HG03159 (cell line): Measurements from ENCODE around the gene ATRN.

Source experiments
- ATAC-seq: cut with Tn5 transposase; IDR thresholded peaks from one replicate; pipeline ENCODE4 v1.9.1; 2021; ENCODE audit warnings: mild to moderate bottlenecking, moderate library complexity; ENCODE audit not compliant: unreplicated experiment

Gene ATRN

DNA sequence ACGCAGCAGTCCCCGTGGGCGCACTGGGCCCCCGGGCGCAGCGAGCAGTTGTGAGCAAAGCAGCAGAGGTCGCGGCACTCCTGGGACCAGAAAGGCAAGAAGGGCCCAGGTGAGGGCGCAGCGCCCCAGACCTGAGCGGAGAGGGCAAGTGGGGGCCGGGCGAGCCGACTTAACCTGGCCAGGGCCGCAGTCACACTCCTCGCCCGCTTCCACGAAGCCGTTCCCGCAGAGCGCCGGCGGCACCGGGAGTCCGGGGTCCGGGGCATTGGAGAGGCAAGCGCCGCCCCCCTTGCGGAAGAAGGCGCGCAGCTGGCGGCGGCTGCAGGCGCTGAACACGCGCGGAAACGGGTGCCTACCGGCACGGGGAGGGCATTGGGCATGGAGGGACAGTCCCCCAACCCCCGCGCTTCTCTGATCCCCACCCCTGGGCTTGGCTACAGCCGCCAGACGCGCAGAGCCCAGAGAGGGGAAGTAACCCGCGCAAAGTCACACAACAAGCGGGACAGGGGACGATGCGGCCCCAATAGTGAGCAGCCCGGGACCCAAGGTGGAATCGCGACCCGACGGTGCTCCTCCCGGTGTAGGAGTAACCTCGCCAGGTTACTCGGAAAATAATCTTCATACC, 201.8 kb downstream of the ATRN start:
- no peak for ATAC-seq

DNA sequence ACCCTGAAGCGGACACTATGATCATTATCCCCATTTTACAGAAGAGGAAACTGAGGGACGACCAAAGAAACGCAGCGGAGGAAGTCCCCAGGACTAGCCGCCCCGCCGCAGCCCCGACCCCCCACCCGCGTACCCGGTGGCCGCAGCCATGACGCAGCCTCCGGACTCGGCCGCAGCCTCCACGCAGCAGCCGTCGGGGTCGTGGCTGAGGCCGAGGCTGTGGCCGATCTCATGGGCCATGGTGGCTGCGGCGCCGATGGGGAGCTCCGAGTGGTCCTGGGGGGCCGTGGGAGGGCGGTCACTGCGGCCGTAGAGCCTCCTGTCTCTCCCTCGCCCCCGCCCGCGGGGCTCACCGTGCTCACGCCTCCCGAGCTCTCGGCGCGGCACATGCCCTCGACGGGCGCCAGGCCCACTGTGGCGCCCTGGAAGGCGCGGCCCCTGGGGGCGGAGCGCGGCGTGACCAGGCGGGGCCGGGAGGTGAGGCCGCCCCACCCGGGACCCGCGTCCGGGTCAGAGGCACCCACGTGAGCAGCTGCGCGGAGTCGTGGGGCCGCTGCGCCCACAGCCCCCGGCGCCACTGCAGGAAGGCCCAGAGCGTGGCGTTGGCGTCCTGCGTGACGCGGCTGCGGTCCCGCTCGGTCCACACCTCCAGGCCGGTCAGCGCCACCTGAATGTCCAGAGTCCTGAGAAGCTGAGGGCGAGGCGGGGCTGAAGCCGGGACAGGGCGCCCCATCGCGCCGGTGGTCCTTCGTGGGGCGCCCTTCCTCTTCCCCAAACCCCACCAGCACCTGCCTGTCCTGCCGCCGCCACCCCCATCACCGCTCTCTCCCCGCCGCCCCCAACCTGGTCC, 202.6 kb downstream of the ATRN start:
- ATAC-seq: no peak

DNA sequence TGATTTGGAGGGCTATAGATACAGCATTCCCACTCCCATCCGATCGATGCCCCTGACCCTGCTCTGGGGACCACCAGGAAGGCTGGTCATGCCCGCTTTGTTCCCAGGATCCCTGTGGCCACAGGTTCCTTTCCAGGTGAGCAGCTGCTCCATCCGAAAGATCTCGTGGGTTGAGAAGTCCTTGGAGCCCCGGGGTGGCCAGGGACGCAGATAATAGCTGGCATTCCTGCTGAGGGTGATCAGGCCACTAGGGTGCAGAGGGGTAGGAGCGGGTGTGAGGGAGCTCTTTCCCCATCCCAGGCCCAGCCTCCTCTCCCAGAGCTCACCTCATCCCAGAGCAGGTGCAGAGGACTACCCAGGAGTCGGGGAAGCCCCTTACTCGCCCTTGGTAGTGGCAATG, 203.6 kb downstream of the ATRN start:
- no peak for ATAC-seq

DNA sequence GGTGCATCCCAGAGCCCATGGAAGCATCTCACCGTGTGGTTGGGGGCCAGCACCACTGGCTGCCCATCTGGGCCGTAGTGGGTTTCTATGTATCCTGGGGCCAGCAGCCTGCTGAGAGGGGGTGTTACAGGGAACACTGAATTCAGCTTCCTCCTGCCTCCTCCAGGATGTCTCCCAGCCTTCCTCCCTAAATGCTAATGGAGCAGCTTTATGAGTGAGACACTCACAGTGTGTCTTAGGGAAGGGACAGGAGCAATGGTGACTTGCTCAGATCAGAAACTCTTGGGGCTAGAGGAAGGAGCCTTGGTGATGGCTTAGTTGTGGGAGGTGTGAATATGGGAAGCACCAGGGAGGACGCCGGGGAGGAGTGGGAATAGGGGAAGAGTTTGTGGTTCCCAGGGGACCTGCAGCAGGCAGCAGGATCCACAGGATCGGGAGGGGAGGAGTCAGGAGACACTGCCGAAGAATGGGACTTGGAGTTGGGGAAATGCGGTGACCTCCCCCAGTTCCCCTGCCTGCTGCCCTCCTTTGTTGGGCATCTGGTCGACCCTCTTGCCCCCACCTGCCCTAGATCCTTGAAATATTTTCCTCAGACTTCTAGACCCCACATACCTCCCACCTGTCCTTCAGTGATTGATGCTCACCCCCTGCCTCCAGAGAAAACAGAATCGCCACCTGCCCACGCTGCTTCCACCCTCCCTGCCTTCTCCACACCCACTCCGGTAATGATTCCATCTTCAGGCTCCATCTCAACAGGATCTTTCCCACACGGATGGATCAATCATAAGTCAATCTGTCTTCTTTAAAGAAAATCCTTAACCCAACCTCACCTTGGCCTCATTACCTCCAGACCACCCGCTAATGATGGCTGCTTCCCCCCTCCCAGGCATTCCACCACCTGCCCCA, 204.4 kb downstream of the ATRN start:
- no peak for ATAC-seq

DNA sequence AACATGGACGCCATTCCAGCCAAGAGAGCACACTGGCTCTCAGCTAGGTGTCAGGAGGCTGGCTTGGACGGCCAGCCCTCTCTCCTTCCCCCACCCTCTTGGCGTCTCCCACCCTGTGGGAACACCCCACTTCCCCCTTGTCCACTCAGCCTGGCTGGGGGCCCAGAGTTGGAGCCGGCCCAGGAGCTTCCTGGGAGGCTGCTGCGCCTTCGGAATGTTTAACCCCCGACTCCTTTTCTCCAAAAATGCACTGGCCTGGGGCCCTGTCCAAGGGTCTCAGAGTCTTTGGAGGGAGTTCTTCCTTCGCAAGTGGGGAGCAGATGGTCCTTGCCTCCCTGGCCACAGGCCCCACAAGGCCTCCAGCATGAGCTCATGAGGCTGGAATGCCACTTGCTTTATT, 206.9 kb downstream of the ATRN start:
- no peak for ATAC-seq

- no peak for ATAC-seq
These were observed 207.4 kb downstream of the ATRN start for GRCh38 chr20:3678198-3678597.

DNA sequence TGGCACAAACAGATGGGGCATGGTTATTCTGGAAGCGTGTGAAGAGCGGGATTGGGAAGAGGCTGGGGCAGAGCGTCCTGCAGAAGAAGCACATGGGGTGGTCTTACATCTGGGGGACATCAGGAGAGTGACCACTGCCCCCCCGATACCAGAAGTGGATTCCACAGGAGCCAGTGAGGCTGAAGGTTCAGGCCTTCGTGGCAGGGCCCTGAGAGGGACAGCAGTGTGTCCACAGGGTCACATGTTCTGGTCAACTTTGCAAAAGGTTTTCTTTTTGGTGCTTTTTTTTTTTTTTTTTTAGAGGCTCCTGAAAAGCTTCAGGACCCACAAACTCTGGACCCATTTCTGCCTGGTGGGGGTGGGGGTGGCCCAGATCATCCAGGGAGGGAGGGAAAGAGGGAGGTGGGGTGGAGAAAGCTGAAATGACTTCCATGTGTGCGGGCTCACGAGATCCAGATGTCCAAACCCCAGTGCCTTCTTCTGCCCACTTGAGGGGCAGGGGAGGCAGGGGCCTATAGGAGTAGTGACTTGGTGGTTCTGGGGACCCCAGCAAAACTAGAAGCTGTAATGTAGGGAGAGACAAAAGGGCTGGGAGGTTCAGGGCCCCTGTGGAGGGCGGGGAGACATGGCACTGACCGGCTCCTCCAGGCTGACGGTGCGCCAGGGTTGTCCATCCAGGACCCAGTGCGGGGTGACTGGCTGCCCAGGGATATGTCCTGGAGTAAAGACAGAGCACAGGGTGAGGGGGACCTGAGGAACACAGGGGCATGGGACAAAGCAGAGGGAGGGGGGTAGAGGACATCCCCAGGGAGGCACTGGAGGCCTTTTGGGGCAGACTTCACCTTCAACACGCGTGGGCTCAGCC, 208.3 kb downstream of the ATRN start:
- ATAC-seq: no peak

DNA sequence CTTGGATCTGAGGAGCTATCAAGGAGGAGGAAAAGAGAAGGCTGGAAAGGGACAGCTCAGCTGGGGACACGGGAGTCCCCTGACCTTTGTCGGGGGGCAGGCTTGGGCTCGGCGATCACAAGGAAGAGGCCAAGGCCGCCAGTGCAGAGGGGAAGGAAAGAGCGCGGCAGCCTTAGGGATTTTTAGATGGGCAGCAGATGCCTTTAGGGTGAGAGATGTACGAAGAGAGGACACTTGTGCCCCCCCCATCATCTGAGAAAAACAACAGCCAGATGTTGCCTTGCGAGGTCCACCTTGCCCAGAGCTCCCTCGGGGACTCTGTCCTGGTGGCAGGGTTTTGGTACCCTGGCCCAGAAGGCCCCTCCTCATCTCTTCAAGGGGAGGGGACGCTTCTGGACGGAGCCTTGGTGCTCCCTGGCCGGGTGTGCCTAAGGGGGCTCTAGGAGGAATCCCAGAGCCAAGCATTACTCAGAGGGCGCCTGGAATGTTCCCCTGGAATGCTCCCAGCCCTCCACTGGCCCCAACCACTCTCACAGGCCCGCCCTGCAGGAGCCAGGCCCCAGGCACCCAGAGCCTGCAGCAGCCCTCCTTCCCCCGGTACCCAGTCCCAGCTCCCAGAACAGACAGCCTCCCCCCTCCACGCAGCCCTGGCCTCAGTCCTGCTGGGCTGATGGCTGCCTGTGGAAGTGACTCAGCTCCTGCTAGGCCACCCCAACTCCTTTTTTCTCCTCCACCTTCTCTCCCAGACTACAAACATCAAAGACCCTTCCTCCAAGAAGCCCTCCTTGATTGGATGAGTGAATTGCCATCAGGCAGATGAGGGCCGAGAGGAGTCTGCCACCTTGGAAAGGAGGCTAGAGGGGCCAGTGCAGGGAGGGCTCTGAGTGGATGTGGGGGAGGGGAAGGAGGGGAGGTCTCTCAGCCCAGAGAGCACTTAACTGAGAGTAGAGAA, 209.2 kb downstream of the ATRN start:
- no peak for ATAC-seq

- ATAC-seq: no peak
These were observed 210.0 kb downstream of the ATRN start for GRCh38 chr20:3680701-3681351.

DNA sequence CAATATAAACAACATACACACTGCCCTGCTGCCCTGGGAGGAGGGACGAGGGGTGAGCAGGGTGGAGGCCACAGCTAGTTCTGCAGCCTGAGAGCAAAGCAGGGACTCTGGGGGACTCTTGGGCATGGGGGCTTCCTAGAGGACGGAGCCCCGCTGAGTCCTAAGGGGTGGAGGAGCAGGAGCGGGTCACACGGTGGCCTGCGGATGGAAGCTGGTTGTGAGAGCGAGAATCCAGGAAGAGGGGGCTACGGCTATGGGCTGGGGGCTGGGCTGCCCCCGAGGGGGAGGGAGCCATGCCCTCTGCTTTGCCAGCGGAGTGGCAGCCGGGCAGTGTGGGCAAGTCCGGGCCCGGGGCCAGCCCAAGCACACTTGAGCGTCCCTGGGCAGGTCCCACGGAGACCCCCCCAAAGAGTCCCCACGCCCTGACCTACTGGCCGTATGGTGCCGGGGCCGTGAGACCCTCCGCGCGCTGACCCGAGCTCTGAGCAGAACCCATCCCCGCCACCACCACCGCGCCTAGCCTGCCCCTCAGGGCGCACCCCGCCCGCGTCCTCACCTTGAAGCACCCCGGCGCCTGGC, 210.6 kb downstream of the ATRN start:
- ATAC-seq: no peak

- no peak for ATAC-seq
These were observed 211.3 kb downstream of the ATRN start, which contains the start of gene ADAM33 for GRCh38 chr20:3681931-3682781. TSS of gene ADAM33 (minus strand) at chr20:3682010. CDS start at chr20:3682004, 6 bp downstream.

DNA sequence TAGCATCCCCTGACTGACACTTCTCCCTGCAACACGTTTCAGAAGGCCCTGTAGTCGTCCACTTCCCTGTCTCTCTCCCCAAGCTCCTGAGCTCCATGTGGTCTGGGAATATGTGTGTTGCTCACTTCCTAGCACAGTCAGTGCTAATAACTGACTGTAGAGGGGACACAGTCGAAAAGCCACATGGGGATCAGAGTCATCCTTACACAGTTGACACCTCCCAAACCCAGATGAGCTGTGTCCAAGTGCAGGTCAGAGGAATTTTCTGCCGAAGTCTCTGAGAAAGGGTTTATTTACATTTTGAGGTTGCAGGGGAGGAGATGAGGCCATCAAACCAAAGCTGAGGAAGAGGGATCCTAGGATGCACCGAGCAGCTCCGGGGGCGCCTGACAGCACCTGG, 214.5 kb downstream of the ATRN start:
- no peak for ATAC-seq

DNA sequence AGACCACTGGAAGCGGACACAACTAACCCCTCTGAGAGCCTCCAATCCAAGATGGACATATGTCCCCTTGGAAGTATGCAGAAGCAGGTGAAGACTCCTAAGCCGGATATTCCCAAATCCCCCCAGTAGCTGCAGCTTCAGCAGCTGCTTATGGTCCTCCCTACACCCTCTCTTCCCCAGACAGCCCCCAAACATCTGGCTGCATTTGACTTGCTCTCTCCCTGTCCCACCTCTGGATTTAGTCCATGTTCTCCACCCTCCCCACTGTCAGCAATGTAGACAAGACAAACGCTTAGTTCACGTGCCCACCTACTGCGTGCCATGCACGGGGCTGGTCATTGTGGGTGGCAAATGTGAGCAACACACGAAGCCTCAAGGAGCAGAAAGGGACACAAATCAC, 215.6 kb downstream of the ATRN start:
- no peak for ATAC-seq

DNA sequence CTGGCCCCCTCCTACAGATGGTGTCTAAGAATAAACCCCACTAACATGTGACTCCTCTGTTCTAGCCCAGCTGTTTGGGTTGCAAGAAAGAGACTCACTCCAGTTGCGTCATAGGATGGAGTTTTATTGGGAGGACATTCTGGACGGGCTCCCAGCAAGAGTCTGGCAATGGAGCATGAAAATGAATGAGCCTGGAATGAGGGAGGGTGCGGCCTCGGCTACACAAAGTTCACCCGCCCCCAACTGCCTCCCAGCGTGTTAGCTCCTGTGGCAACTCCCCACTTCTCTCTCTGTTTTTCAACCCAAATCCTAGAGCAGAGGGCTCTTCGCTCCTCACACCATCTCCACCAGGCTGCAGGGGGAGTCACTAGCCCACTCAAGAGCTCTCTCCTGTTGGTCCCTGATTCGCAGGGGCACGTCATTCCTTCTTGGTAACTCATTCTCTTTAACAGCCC, 216.1 kb downstream of the ATRN start:
- ATAC-seq: no peak

DNA sequence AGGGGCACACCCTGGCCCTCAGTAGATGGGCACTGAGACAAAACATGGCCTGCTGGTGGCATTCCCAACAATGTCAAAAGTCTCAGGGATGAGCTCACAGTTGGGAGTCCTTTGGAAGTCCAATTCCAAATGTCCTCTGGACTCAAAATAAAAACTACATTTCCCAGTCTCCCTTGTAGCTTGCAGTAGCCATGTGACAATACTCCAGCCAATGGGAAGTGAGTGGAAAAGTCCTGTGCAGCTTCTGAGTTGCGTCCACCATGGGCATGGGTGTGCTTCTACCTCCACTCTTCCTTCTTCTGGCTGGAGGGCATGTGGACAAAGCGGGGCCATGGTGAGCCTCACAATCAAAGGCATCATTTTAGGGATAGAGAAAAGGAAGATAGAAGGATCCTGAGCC, 216.8 kb downstream of the ATRN start:
- no peak for ATAC-seq

GRCh38 chr20:3689978-3690377, 219.2 kb downstream of the ATRN start:
- ATAC-seq: no peak

- ATAC-seq: no peak
These were observed 219.6 kb downstream of the ATRN start for GRCh38 chr20:3690413-3690812.
